Fibroblast of mammary gland (primary cell): ENCODE data around the gene ABHD17A.
A peak's percentile ranks its signal among the peaks of the same experiment; 100 is the strongest.

Experiments
- DNase-seq: peaks from one replicate; pipeline ENCODE4 v3.0.0-alpha.2; 2010; ENCODE audit warnings: low read depth
- H3K4me3 ChIP-seq: 2 replicates; pipeline ENCODE4 v1.5.1; 2011; ENCODE audit warnings: low read depth, mild to moderate bottlenecking, low read length, moderate library complexity; ENCODE audit not compliant: control insufficient read depth
- TF ChIP-seq, protein P1 (sequence below): conservative IDR thresholded peaks from 2 replicates; pipeline ENCODE4 v1.5.1; 2011; ENCODE audit warnings: low read depth, low read length, inconsistent platforms; ENCODE audit not compliant: control insufficient read depth, insufficient read depth

ABHD17A gene

DNA sequence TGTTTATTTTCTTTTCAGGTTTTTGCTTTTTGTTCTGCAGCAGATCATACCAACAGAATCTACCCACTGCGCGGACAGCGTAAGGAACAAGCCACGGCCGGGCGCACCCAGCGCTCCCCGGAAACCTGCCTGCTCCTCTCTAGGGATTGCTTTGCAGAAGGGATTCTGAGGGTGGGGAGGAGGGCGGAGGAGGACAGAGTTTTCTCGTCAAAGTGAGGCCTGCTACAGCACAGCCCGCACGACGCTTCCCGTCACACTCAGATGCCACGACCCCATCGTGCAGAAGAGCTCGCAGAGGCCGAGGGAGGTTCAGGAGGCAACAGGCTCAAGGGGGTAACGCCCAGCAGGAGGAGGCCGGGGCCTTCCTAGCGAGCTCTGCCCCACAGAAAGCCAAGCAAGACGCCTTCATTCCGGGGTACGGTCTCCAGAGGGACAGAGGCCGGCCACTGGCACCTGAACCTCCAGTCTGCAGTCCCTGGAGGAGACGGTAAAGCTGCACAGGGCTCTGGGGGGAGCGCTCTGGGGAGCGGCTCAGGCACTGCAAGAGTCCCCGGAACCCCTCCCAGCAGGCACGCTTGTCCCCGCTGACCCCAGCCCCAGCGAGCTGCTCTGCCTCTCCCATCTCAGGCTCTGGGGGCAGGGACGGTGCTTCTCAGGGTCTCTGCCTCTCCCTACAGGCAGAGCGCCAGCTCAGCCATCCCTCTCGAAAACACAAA is 43.9 kb downstream of the ABHD17A start:
- H3K4me3 ChIP-seq: no peak overlapping the region
- DNase-seq: no peak
- TF ChIP-seq, protein P1, sequence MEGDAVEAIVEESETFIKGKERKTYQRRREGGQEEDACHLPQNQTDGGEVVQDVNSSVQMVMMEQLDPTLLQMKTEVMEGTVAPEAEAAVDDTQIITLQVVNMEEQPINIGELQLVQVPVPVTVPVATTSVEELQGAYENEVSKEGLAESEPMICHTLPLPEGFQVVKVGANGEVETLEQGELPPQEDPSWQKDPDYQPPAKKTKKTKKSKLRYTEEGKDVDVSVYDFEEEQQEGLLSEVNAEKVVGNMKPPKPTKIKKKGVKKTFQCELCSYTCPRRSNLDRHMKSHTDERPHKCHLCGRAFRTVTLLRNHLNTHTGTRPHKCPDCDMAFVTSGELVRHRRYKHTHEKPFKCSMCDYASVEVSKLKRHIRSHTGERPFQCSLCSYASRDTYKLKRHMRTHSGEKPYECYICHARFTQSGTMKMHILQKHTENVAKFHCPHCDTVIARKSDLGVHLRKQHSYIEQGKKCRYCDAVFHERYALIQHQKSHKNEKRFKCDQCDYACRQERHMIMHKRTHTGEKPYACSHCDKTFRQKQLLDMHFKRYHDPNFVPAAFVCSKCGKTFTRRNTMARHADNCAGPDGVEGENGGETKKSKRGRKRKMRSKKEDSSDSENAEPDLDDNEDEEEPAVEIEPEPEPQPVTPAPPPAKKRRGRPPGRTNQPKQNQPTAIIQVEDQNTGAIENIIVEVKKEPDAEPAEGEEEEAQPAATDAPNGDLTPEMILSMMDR: no peak

DNA sequence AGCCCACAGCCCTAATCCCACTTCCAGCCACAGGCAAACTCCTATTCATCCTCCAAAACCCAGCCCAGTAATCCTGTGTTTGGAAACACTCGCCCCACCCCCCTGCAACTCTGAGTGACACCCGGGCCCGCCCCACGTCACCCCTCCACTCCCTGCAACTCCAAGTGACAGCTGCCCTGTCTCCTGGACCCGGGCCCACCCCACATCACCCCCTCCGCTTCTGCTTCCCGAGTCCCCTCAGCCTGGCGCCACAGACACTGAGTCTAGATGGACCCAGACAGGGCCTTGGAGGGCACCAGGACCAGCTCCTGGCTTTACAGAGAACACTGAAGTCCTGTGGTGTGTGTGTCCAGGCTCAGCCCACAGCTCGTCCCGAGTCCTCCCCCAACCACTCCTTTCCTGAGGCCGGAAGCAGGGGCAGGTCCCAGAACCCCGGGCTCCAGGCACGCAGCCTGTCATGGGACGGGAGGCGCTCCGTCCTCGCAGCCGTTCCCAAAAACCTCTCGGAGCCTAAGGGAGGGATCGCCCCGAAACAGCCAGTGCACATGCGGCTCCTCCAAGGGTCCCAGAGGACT is 44.7 kb downstream of the ABHD17A start:
- no peak overlapping the region for H3K4me3 ChIP-seq
- DNase-seq: no peak
- TF ChIP-seq, protein P1: no peak

DNA sequence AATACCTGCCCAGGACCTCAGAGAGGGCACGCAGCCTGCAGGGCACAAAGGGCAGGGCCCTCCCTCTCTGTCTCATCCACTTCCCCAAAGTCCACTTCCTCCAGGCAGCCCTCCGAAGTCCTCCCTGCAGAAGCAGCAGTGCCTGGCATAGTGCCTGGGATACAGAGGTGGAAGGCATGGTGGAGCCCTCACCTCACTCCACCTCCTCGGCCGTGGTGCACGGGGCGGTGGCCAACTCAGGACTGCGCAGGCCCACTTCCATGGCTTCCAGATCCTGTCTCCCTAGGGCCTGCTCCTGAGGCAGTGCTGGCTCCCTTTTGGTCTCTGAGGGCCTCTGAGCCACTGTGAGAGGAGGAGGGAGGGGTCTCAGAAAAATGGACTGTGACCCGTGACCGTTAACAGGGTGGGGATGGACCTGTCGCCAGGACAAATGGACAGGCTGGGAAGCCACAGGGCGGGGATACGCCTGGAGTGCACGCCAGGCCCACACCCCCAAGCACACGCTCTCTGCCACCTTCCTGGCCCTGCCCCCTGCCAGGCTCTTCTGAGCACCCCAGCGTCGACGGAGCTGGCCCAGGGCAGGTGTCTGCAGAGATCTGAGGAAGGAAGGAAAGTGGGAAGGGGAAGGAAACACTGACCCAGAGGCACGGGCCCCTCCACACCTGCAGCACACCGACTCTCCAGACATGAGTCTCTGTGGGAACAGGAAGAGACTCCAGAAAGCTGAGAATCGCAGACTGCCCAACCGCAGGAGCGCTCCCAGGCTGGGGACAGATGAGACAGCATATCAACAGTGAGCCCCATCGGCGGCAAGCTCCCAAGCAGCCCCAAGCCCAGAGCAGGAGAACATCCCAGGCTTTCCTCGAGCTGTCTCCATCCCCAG is 45.4 kb downstream of the ABHD17A start:
- TF ChIP-seq, protein P1: no peak
- H3K4me3 ChIP-seq: no peak overlapping the region

DNA sequence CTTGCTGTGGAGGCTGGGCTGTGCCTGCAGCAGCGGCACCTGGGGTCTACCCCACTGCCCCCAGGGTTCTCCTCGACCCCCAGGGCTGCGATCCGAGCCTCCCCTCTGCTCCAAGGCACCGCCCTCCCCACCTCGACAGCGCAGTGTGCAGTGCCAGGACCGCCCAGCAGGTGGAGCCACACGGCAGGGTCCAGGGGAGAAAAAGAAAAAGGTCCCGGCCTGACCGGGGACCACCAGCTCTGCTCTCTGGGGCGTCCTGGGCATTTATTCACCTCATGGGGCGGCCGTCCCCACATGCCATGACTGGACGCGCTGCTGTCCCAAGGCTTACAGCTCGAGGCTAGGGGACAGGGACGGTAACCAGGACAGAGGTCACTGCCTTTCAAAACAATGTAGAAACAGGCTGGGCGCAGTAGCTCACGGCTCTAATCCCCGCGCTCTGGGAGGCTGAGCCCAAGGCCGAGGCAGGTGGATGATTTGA is 47.6 kb downstream of the ABHD17A start:
- peak; percentile 30 for DNase-seq
- TF ChIP-seq, protein P1: peak; percentile 83
- H3K4me3 ChIP-seq: no peak overlapping the region

More for the DNA sequence above, 45.4 kb downstream of the ABHD17A start:
- DNase-seq: no peak

DNA sequence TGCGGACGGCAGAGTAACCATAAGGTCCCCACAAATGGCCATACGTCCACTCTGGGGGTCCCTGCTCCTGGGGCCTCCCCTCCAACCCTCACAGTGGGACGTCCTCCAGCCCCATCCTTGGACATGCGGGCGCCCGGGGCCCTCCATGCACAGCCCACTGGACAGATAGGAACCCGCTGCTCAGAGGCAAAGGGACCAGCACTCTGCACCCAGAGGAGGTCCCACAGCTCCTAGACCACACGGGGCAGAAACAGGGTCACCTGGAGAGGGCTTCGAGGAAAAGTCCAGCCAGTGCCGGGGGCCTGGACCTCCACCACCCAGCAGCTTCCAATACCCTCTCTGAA is 48.1 kb downstream of the ABHD17A start:
- DNase-seq: no peak
- TF ChIP-seq, protein P1: no peak
- no peak overlapping the region for H3K4me3 ChIP-seq

DNA sequence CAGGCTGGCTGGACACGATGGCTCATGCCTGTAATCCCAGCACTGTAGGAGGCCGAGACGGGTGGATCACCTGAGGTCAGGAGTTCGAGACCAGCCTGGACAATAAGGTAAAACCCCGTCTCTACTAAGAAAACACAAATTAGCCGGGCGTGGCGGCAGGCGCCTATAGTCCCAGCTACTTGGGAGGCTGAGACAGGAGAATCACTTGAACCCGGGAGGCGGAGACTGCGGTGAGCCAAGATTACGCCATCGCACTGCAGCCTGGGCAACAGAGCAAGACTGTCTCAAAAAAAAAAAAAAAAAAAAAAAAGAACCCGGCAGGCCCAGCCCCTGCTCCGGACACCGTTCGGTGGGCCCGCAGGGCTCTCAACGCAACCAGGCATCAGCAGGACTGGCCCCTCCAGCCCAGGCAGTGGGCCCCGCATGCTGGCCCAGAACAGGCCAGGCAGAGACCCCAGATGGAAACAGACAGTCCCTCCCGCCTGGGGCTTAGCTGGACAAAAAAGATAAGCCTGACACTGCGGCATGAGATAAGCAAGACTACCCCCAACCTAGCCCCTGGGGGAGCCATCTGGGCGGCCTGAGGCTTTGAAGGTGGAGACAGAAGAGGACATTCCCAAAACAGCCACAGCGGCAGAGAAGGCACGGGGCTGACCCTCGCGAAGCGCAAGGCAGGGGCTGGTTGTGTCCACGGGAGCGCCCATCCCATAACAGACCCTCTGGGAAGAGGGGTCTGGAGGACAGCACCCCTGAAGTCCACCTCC is 48.7 kb downstream of the ABHD17A start:
- no peak overlapping the region for H3K4me3 ChIP-seq
- TF ChIP-seq, protein P1: no peak

More for the DNA sequence above, 48.7 kb downstream of the ABHD17A start:
- no peak for DNase-seq
